HG02623 (cell line): ENCODE data around the gene TP63.
"Not testable (repeated sequence)": the region's sequence is repeated elsewhere in the genome, so short reads cannot be mapped to it uniquely, and the experiment has no call there.

Experiments used
- ATAC-seq: cut with Tn5 transposase; IDR thresholded peaks from one replicate; pipeline ENCODE4 v1.9.1; 2021; ENCODE audit warnings: moderate library complexity; ENCODE audit not compliant: unreplicated experiment

TP63 gene

DNA sequence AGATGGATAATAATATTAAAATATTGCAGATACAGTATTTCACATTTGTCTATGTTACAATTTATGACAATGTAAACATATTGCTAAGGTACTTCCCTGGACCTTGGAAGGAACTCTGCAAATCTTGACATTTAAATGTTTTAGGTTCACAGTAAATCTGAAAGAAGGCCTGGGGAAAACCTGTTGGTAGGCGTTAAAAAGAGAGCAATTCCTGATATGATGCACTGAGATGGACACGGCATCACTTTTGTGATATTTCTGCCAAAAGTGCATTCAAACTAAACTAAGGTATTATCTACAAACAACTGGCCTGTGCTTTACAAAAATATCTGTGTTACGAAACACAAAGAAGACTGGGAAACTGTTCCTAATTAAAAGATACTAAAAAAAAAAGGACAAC is 6.1 kb upstream of the TP63 start:
- ATAC-seq: peak; percentile 40

DNA sequence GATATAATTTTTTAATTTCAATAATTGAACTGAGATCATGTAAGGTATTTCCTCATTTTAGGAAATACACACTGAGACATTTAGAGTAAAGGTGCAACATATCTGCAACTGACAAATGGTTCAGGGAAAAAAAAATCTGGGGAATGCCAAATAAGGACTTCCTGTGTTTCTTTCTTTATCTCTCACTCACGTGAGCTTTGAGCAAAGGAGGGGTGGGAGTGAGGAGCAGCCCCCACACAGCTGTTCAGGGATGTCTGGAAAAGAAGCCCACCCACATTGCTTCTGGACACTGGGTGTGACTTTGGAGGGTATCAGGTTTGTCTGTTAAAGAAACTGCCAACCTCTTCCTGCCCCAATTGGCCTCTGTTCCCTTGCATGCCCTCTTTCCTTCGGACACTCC is 5.6 kb upstream of the TP63 start:
- no peak for ATAC-seq

DNA sequence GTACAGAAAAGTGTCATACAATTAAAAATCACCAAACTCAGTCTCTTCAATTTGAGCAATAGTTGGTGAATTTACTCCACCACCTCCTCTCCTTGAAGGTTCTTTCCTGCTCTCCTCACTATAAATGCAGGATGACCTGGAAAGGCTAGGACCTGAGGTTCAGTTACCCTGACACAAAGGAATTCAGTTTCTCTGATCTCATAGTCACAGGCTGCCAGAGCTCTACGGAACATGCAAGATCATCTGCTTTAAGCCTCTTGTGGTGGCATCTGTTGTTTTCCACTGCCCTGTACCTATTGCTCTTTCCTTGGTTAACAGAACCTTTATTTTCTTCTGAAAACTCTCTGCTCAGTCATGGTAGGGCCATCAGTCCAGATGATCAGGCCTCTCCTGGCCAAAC is 4.9 kb upstream of the TP63 start:
- no peak for ATAC-seq

DNA sequence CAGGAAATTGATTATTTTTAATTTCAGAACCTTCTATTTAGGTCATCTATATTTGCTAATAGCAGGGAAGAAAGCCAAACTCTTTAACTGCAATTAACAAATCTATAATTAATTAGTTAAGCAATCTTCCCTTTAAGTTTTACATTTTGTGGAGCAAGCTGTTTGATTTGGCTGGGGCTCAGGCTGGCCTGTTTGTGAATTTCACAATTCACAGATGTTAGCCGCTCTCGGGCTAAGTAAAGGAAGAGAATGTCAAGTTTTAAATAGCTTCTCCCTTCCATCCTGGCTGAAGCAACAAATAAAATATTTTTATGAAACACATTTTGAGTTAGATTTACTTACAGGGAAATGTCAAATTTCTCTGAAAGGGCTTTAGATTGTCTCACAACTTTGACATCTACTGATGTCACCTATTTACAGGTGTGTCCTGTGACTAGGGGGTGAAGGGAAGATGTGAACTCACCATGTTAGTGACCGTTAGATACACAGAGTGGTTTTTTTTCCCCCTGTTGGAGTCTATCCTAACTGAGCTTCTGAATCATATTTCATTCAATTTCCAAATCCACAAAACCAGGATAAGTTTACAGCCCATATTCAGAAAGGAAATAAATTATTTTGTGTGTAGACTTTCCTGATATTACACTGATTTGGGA is 1.3 kb upstream of the TP63 start:
- no peak for ATAC-seq

DNA sequence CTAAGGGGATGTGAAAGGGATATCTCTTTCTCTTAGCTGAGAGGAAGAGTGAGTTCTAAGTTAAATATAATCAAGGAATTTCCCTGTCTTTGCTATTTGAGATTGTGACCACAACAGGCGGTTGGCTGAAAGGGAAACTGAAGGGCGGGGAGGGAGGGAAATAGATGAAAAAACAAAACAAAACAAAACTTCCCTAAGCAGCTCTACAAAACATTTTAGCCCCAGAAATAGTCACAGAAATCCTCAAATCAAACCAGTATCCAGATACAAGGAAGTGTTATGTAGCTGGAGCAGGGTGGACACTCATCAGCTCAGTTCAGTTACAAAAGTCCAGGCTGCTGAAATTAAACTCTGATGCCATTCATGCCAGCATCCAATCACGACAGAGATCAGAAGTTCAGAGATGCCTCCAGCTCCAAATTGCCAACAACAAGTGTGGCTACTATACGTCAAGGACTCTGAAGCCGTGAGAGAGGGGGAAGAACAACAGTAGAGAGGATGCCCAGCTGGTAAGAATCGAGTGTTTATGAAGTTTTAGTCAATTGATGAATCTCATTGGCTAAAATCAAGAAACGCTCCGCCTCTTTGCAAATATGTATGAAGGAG is 319 bp upstream of the TP63 start:
- peak; percentile 70 for ATAC-seq

DNA sequence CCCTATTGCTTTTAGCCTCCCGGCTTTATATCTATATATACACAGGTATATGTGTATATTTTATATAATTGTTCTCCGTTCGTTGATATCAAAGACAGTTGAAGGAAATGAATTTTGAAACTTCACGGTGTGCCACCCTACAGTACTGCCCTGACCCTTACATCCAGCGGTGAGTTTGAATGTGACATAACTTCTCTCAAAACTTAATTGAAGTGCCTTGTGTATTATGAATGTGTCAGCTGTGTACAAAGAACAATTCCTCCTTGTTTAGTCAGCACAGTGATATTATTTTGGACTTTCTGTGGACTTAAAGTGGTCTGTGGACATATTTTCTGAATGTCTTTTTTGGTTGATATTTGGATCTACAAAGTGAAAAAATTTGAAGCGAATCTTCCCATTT is 220 bp downstream of the TP63 start:
- no peak for ATAC-seq

DNA sequence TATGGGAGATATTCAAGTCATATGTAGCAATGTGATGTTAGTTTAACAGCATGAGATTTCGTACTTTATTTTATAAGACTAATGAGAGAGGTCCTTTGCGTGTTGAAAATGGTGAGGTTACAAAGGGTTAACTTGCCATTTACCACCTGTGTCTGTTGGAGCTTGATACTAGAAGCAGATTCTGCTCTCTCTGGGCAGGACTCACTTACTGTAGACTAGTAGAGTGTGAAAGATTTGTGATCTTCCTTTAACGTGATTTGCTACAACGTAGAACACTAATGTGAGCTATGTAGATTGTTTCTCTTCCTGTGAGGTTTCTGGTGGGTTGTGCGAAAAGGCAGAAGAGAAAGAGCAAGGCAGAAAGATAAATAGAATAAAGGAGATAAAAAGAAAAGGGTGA is 1.1 kb downstream of the TP63 start:
- ATAC-seq: no peak

DNA sequence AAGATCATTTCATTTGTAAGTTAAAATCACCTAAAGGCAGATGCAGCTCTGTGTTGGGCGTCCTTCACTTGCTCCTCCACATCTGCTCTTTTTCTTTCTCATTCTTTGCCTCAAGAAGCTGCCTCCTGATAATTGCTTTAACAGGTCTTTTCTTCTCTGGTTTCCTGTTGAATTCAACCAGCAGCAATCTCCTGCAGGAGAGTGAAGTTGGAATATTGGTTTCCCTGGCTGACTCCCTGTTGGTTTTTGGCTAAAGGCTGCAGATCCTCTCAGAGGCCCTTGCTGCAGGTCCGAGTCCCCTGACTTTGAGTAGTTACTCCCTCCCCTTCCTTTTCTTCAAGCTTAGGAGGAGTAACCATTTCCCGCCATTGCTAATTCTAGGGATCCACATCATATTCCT is 4.2 kb downstream of the TP63 start:
- ATAC-seq: no peak

DNA sequence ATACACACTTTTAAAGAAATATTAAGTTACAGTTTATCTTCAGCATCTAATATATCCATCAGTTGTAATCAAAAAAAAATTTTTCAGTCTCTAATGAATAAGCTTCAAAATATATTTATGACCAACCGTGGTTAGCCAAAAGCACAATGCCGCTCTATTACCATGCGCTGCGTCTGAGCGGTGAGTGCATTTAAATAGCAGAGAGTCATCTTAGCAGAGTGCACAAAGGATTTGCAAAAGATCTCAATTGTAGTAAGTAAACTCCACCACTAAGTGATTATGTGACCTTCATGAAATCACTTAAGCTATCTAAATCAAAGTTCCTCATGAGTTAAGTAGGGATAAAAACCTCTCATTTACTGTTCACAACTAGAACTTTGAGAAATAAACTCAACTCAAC is 4.9 kb downstream of the TP63 start:
- no peak for ATAC-seq

DNA sequence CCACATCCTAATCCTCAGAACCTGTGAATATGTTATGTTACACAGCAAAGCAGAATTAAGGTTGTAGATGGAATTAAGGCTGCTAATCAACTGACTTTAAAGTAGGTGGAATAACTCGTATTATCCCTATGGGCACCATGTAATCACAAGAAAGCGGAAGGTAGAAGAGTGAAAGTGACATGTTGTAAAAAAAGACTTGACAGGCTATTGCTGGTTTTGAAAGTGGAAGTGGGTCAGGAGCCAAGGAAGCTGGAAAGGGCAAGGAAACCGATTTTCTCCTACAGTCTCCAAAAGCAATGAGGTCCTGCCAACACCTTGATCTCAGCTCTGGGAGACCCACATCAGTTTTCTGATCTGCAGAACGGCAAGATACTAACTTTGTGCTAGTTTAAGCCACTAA is 6.6 kb downstream of the TP63 start:
- ATAC-seq: no peak

DNA sequence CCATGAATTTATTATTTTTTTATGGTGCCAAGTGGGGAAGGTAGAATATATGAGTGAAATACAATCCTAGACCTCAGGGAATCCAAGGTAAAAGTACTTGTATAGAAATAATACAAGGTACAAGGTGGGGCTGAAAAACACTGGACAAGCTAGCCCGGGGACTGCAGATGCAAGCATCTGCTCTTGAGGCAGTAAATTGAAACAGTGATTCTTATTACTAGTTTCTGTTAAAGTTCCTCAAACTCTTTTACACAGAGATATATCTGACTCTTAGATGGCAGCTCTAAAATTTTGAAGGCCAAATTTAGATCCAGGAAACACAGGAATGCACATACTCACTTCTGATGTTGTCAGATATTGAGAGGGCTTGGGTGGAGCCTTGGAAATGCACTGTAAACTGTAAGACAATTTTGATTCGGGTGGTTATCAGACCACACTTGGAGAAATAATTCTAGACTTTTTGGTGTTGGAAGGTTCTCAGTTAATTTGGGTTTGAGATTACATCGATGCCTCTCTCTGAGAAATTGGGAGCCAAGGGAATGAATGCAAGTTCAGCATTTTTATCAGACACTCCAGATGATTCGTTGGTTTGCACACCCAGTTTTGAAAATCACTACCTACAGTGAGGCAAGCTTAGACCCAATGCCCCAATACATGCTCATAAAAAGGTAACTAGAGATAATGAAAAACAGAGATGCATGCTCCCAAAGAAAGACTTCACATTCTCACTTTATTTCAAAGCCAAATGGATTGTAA is 7.3 kb downstream of the TP63 start:
- ATAC-seq: no peak

DNA sequence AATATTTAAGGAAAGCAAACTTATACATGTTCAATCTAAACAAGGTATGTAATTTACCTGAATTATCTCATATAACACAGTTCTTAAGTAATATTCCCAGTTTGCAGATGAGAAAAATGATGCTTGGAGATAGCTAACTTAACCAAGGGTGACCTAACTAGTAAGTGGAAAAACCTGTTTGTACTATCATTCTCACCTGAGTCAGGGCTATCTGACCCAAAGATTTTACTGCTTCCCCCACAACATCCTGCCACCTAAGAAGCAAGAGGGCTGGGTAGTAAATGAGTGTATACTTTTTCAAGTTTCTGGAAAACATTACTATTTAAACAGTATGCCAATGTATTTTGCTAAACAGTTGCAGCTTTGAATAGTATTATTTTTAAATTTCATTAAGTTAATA is 10.6 kb downstream of the TP63 start:
- no peak for ATAC-seq

DNA sequence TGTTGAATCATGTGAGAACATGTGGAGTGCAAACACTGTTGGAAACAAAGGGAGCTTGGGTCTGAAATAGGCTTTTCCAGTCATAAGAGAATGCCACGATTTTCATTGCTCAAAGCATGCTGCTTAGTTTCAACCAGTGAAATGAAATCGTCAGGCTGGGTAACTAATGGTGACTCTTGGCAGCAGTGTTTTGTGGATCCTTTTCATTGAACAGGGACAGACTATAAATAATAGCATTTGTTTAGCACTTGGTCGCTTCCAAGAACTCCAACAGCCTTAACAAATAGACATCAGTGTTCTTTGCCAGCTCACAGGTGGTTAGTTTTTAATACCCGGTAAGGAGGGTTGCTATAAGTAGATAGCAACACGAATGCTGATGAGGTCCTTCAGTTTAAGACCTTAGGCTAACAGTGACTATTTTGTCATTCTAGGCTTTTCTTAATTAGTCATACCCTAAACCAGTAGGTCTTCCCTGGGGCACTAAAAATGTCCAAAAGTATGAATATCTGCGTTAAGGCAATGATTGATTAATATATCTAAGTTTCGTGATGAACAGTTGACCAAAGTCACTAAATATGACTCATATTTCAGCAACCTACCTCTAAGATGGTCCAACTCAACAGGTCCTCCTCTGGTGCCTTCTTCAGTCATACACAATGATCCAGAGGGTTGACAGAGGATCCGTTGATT is 15.8 kb downstream of the TP63 start:
- ATAC-seq: no peak

DNA sequence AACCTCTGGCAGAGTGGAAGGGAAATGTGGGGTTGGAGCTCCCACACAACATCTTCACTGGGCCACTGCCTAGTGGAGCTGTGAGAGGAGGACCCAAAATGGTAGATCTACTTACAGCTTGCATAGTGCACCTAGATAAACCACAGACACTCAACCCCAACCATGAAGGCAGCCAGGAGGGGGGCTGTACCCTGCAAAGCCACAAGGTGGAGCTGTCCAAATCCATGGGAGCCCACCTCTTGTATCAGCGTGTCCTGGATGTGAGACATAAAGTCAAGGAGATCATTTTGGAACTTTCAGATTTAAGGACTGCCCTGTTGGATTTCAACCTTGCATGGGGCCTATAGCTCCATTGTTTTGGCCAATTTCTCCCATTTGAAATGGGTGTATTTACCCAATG is 20.9 kb downstream of the TP63 start:
- no peak for ATAC-seq

DNA sequence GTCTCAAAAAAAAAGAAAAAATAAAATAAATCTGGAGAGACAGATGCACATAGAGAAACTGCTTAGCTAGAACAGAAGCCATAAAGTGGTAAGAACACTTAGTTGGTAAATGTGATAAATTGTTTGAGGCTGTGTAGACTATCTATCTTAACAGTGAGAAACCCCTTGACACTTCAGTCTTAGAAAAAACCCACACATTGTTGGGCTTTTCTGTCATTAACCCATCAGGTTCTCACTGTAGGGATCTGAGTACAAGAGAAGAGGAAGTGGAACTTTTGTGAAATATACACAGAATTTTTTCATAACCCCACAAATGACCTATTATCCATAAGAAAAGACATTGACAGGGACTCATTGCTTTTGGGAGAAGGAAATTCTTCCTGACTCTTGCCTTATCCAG is 24.4 kb downstream of the TP63 start:
- peak; percentile 68 for ATAC-seq

DNA sequence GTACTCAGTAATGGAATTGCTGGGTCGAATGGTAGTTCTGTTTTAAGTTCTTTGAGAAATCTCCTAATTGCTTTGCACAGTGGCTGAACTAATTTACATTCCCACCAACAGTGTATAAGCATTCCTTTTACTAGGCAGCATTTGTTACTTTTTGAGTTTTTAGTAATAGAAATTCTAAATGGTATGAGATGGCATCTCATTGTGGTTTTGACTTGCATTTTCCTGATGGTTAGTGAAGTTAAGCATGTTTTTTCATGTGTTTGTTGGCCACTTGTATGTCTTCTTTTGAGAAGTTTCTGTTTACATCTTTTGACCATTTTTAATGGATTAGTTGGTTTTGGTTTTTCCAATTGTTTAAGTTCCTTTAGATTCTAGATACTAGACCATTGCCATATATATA is 28.4 kb downstream of the TP63 start:
- ATAC-seq: no peak

DNA sequence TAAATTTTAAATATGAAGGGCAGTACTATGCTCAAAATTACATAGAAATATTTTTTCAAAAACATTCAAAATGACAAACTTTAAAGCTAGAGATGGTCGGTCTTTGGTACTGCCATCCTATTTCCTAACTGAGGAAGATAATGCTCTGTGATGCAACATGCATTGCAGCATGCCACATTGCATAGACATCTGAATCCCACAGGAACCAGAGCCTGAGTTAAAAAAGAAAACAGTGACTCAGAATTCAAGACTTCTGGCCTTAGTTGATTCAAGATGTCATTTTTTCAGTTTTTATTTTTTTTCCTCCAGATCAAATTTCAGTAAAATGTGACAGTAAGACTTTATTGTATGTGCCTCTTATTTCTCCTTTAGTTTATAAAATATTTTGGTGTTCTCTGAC is 33.1 kb downstream of the TP63 start:
- no peak for ATAC-seq

DNA sequence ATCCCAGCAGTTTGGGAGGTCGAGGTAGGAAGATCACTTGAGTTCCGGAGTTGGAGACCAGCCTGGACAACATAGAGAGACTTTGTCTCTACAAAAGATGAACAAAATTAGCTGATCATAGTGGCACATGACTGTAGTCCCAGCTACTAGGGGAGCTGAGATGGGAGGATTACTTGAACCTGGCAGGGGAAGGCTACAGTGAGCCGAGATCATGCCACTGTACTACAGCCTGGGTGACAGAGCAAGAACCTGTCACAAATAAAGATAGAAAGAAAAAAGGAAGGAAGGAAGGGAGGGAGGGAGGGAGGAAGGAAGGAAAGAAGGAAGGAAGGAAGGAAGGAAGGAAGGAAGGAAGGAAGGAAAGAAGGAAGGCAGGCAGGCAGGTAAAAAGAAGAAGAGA is 41.2 kb downstream of the TP63 start:
- not testable (repeated sequence) for ATAC-seq

DNA sequence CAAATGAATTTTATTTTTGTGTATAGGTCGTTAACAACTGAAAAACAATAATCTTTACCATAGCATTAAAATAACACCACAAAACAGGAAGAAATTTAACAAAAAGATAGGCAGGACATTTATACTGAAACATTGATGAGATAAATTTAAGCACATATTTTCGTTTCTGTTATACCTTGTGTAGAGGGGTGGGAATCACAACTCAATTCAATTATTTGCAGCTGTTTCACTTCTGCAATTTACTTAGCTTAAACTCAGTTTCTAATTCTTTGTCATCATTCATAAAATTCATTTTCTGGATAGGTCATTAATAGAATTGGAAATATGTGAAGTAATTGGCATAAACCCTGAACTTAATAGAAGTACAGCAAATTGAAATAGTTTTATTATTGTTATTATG is 42.3 kb downstream of the TP63 start:
- ATAC-seq: no peak

DNA sequence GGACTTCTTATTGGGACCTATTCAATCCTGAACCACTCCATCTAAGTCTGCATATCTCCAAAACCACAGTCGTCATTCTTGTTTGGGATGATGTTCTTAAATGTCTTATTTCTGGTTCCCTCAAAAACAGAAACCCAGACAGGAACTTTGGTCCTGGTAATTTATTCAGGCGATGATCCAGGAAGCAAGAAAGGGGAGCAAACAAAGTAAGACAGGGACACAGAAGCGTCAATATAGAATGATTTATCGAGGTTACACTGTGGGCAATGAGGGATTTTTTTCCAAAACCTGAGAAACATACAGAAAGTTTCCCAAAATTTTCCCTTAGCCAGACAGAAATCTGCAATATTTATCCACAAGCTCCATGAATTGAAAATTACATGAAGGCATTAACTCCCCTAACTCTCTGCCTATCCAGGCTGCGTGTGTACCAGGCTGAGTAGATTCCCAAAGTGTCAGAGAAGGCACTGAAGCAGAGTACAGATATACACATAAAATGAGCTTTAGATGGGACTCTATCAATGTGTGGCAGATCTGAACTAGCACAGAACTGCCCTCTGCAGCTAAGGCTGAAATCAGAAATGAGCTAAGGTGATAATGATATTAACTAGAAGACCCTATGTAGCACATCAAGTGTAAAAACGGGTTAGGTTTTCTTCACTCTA is 43.2 kb downstream of the TP63 start:
- no peak for ATAC-seq

DNA sequence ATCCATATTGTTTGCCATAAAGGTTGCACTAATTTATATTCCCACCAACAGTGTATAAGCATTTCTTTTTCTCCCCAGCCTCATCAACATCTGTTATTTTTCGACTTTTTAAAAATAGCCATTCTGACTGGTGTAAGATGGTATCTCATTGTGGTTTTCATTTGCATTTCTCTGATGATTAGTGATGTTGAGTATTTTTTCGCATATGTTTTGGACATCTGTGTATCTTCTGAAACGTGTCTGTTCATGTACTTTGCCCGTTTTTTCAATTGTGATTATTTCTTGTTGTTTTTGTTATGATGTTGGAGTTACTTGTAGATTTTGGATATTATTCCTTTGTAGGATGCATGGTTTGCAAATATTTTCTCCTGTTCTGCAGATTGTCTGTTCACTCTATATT is 46.5 kb downstream of the TP63 start:
- ATAC-seq: peak; percentile 38
